B cell (primary cell): ENCODE measurements around the gene CYP2A13.

ENCODE experiments used
- EZH2 ChIP-seq: IDR thresholded peaks from 2 replicates; pipeline ENCODE4 v1.6.1; 2012; ENCODE audit warnings: borderline replicate concordance, low read depth, mild to moderate bottlenecking, moderate library complexity, low read length; ENCODE audit not compliant: insufficient read depth, poor library complexity, severe bottlenecking
- TF ChIP-seq, protein P1 (sequence below): fragments of 200-600 bp; IDR thresholded peaks from one replicate; pipeline ENCODE4 v1.8.0; 2022; ENCODE audit warnings: antibody characterized with exemption, mild to moderate bottlenecking

DNA sequence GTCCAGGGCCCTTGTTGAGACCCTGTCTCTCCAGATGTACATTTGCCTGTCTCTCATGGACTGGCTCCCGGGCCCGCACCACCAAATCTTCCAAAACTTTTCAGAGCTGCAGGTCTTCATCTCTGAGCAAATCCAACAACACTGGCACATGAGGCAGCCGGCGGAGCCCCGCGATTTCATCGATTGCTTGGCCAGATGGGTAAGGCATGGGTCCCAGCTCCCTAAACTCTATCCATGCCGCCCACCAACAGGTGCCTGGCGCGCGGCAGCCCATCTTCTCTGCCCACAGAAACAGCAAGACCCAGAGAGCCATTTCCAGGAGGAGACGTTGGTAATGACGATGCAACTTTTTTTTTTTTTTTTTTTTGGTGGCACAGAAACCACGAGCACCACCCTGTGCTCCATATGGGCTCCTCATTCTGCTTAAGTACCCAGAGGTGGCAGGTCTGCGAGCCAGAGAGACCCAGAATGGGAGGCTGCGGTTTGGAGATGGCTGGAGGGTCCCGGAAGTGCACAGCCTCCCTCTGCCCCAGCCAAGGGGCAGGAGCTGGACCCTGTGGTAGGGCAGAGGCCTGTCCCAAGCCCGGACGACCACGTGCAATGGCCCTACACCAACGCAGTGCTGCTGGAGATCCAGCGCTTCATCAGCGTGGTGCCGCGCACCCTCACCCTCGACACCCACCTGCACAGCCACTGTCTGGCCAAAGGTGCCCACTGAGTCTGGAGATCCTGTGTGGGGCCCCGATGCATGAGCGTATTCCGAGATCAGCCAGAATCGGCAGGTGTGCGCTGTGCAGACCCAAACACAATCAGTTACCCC lies 48.6 kb downstream of the CYP2A13 start:
- TF ChIP-seq, protein P1, sequence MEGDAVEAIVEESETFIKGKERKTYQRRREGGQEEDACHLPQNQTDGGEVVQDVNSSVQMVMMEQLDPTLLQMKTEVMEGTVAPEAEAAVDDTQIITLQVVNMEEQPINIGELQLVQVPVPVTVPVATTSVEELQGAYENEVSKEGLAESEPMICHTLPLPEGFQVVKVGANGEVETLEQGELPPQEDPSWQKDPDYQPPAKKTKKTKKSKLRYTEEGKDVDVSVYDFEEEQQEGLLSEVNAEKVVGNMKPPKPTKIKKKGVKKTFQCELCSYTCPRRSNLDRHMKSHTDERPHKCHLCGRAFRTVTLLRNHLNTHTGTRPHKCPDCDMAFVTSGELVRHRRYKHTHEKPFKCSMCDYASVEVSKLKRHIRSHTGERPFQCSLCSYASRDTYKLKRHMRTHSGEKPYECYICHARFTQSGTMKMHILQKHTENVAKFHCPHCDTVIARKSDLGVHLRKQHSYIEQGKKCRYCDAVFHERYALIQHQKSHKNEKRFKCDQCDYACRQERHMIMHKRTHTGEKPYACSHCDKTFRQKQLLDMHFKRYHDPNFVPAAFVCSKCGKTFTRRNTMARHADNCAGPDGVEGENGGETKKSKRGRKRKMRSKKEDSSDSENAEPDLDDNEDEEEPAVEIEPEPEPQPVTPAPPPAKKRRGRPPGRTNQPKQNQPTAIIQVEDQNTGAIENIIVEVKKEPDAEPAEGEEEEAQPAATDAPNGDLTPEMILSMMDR = no peak
- no peak for TF ChIP-seq EZH2
